ENCODE data around the gene PARP16. TPM values are rescaled to one million over a fixed set of nuclear protein-coding genes. Genes with fewer than 3 reads are reported as not detected.

The PARP16 gene, protein sequence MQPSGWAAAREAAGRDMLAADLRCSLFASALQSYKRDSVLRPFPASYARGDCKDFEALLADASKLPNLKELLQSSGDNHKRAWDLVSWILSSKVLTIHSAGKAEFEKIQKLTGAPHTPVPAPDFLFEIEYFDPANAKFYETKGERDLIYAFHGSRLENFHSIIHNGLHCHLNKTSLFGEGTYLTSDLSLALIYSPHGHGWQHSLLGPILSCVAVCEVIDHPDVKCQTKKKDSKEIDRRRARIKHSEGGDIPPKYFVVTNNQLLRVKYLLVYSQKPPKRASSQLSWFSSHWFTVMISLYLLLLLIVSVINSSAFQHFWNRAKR
- total RNA-seq = 9.3 and 13.2 TPM in 2 replicates
- 16.0 and 19.7 TPM in 2 replicates for polyA plus RNA-seq

DNA sequence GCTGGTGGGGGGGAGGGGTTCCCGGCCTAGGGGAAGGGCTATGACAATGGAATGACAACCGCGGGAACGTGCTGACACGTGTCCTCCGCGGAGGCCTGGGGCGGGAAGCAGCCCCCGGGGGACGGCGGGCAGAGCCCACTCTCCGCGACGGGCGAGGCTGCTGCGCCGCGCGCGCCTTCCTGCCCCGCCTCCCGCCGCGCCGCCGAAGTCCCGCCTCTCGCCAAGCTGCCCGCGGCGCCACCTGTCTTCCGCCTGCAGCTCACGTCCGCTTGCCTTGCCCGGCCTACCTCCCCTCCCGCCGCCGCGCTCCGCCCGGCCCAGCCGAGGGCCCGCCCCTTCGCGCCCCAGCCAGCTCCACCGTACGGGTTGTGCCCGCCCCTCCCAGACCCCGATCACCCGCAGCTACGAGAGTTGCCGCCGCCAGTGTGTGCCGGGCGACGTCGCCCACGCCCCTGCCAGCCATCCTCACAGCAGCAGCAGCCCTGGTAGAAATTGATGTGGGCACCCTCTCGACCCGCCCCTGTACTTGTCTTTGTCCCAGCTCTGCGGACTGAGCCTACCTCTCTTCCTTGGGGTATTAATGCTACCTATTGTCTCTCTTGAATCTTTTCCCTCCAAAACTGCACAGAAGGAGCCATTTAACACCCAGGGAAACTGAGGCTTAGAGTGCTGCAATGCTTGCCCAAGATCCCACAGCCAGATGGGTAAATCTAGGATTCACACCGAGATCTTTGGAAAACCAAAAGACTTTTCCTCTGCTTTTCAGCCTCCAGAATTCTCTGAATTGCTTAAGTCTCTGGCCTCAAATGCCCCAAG lies at the start of gene PARP16:
TSS of gene PARP16 (minus strand) at position 180 of the 816 bp plus-strand sequence. CDS start 457 bp downstream, outside the sequence.
- H3K27ac ChIP-seq = peak within 1 kb of the TSS; percentile 89
- peak within 1 kb of the TSS; percentile 93 for H3K4me2 ChIP-seq
- H3K36me3 ChIP-seq (replicated peaks; ENCODE audit: insufficient read depth, low read depth) = no peaks in the 10 kb centered on the region
- no peaks in the 10 kb centered on the region for H3K9me3 ChIP-seq (ENCODE audit: low read depth)
- peaks cover 16% of the 10 kb centered on the region for H3K4me1 ChIP-seq (ENCODE audit: insufficient read depth)
- DNase-seq (ENCODE audit: low spot score) = peak; percentile 96
- no peaks in the 10 kb centered on the region for H3K9me2 ChIP-seq (replicated peaks; ENCODE audit: insufficient read depth)
- H3K79me2 ChIP-seq = peaks cover 36% of the 10 kb centered on the region
- TF ChIP-seq EZH2 (IDR thresholded peaks at IDR 0.05; ENCODE audit: borderline replicate concordance) (no peak), EZH2phosphoT487 (IDR thresholded peaks at IDR 0.05; ENCODE audit: low read depth, severe bottlenecking, unreplicated experiment) (no peak)
- TF ChIP-seq, protein P1, sequence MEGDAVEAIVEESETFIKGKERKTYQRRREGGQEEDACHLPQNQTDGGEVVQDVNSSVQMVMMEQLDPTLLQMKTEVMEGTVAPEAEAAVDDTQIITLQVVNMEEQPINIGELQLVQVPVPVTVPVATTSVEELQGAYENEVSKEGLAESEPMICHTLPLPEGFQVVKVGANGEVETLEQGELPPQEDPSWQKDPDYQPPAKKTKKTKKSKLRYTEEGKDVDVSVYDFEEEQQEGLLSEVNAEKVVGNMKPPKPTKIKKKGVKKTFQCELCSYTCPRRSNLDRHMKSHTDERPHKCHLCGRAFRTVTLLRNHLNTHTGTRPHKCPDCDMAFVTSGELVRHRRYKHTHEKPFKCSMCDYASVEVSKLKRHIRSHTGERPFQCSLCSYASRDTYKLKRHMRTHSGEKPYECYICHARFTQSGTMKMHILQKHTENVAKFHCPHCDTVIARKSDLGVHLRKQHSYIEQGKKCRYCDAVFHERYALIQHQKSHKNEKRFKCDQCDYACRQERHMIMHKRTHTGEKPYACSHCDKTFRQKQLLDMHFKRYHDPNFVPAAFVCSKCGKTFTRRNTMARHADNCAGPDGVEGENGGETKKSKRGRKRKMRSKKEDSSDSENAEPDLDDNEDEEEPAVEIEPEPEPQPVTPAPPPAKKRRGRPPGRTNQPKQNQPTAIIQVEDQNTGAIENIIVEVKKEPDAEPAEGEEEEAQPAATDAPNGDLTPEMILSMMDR (IDR thresholded peaks at IDR 0.05; ENCODE audit: poor library complexity) = peak; percentile 35
- H4K20me1 ChIP-seq (ENCODE audit: insufficient read depth, poor library complexity, severe bottlenecking) = no peaks in the 10 kb centered on the region
- no peaks in the 10 kb centered on the region for H3K27me3 ChIP-seq
- H3K4me3 ChIP-seq = peak within 1 kb of the TSS; percentile 43
- H2AFZ ChIP-seq = peak within 1 kb of the TSS; percentile 90
- WGBS (ENCODE audit: low lambda C conversion rate, missing lambda C conversion rate) = 3% methylated on average over 34 of the region's 62 CpGs

DNA sequence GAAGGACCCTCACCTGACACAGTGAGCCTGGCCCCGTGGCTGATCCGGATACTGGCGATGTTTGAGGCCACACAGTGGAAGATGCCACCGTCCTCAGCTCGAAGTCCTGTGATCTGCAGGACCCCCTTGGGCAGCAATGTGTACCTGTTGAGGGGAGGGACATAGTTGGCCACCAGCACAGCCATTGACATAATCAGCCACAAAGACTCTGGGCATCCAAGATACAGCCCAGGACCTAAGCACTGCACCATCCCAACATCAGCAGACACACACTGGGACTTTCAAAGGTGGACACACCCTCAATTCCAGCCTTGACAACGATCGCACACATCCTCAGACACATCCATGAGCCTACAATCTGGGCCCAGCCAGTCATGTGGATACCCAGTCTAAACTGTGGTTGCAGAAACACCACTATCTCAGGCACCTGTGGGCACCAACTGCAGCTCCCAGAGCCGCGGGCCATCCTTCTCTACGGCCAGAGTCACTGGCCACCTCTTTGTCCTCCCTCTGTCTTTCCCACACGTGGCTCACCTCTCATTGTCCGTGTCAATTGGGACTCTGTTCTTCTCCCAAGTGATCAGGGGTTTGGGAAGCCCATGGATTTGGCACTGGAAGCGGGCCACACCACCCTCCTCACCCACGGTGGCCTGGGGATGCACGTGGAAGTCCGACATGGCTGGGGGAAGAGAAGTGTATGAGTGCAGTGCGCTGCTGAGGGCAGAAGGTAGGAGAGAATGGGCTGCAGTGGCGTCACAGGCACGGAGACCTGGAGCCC lies 48.8 kb upstream of the PARP16 start:
- 93% methylated on average over 16 of the region's 19 CpGs for WGBS (ENCODE audit: low lambda C conversion rate, missing lambda C conversion rate)
- Histone ChIP-seq H3K4me3 (no peak overlapping the region), H3K36me3 (replicated peaks; ENCODE audit: insufficient read depth, low read depth) (no peaks in the 10 kb centered on the region), H4K20me1 (ENCODE audit: insufficient read depth, poor library complexity, severe bottlenecking) (no peaks in the 10 kb centered on the region), H3K4me2 (no peak overlapping the region), H3K9me3 (ENCODE audit: low read depth) (no peaks in the 10 kb centered on the region), H3K4me1 (ENCODE audit: insufficient read depth) (peaks cover 10% of the 10 kb centered on the region), H3K27ac (no peak overlapping the region), H3K79me2 (no peaks in the 10 kb centered on the region), H2AFZ (no peak overlapping the region), H3K9me2 (replicated peaks; ENCODE audit: insufficient read depth) (no peaks in the 10 kb centered on the region), H3K27me3 (no peaks in the 10 kb centered on the region)
- no peak for TF ChIP-seq EZH2phosphoT487 (IDR thresholded peaks at IDR 0.05; ENCODE audit: low read depth, severe bottlenecking, unreplicated experiment)
- no peak for TF ChIP-seq EZH2 (IDR thresholded peaks at IDR 0.05; ENCODE audit: borderline replicate concordance)
- TF ChIP-seq, protein P1 (IDR thresholded peaks at IDR 0.05; ENCODE audit: poor library complexity) = no peak
- no peak for DNase-seq (ENCODE audit: low spot score)

DNA sequence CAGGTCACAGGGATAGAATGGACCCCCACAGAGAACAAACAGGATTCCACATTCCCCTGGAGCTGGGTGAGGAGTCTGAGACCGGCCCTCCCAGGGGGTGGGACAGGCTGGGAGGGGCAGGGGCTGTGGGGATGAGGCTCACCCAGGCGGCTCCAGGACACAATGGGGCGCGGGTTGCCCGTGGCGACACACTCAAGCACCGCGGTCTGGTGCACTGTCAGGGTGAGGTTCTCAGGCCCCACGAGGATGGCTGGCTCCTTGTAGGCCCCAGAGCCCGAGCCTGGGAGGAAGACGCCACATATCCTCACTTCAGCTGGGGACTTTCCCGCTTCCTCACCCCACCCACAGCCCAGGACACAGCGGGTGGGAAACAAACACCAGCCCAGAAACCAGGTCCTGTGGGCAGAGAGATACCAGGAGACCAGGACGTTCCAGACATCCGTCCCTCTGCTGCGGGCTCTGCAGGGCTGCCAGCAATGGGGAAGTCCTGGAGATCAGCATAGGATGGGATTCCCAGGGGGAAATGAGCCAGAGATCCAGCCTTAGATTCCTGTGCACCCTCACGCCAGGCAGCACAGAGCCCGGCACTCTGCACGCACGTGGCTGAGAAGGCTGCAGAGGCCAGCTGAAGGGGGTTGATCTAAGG lies 48.0 kb upstream of the PARP16 start:
- no peaks in the 10 kb centered on the region for H3K79me2 ChIP-seq
- 62% methylated on average over 15 of the region's 20 CpGs for WGBS (ENCODE audit: low lambda C conversion rate, missing lambda C conversion rate)
- no peaks in the 10 kb centered on the region for H4K20me1 ChIP-seq (ENCODE audit: insufficient read depth, poor library complexity, severe bottlenecking)
- peaks cover 2% of the 10 kb centered on the region for H3K4me1 ChIP-seq (ENCODE audit: insufficient read depth)
- no peaks in the 10 kb centered on the region for H3K36me3 ChIP-seq (replicated peaks; ENCODE audit: insufficient read depth, low read depth)
- no peaks in the 10 kb centered on the region for H3K9me3 ChIP-seq (ENCODE audit: low read depth)
- no peak overlapping the region for H2AFZ ChIP-seq
- no peak overlapping the region for H3K4me2 ChIP-seq
- no peak overlapping the region for H3K4me3 ChIP-seq
- no peak for DNase-seq (ENCODE audit: low spot score)
- no peak for TF ChIP-seq EZH2 (IDR thresholded peaks at IDR 0.05; ENCODE audit: borderline replicate concordance)
- no peak overlapping the region for H3K27ac ChIP-seq
- no peaks in the 10 kb centered on the region for H3K9me2 ChIP-seq (replicated peaks; ENCODE audit: insufficient read depth)
- no peaks in the 10 kb centered on the region for H3K27me3 ChIP-seq
